Endothelial cell (in vitro differentiated cells): ENCODE data around the gene TWIST2. TPM values are rescaled to one million over a fixed set of nuclear protein-coding genes. Genes with fewer than 3 reads are reported as not detected.

Experiments
- DNase-seq: peaks from one replicate; pipeline ENCODE4 v3.0.0; 2021; ENCODE audit warnings: low spot score
- H3K27ac Mint-ChIP-seq: one replicate; pipeline ENCODE4 v1.8.0; 2021; ENCODE audit warnings: mixed read lengths, inconsistent platforms; ENCODE audit not compliant: unreplicated experiment
- H3K27me3 Mint-ChIP-seq: one replicate; pipeline ENCODE4 v1.8.0; 2021; ENCODE audit warnings: mild to moderate bottlenecking, moderate library complexity, mixed read lengths, inconsistent platforms; ENCODE audit not compliant: unreplicated experiment
- H3K36me3 Mint-ChIP-seq: one replicate; pipeline ENCODE4 v1.8.0; 2021; ENCODE audit warnings: mild to moderate bottlenecking, low read depth, mixed read lengths, inconsistent platforms; ENCODE audit not compliant: unreplicated experiment
- H3K4me1 Mint-ChIP-seq: one replicate; pipeline ENCODE4 v1.8.0; 2021; ENCODE audit warnings: mild to moderate bottlenecking, mixed read lengths, inconsistent platforms; ENCODE audit not compliant: unreplicated experiment
- H3K4me3 Mint-ChIP-seq: one replicate; pipeline ENCODE4 v1.8.0; 2021; ENCODE audit warnings: mild to moderate bottlenecking, mixed read lengths, inconsistent platforms; ENCODE audit not compliant: unreplicated experiment
- H3K9me3 Mint-ChIP-seq: one replicate; pipeline ENCODE4 v1.8.0; 2021; ENCODE audit warnings: mixed read lengths, inconsistent platforms; ENCODE audit not compliant: unreplicated experiment
- total RNA-seq: library from RNA; stranded (reverse); fragmentation: NEBNext Ultra II Directional; extraction: Animal tissue kit (Norgen Biotek cat#: 25700); gene quantifications from one replicate; pipeline ENCODE4 v1.2.1, GENCODE V29; 2021; ENCODE audit not compliant: unreplicated experiment
- TF ChIP-seq, protein P1 (sequence below): fragments of 200-600 bp; sonication (generic); IDR thresholded peaks from one replicate; pipeline ENCODE4 v1.5.0; 2021; ENCODE audit warnings: antibody characterized with exemption; ENCODE audit not compliant: unreplicated experiment

Gene TWIST2
- total RNA-seq, 1 donor from 2014 or later, result not detected

DNA sequence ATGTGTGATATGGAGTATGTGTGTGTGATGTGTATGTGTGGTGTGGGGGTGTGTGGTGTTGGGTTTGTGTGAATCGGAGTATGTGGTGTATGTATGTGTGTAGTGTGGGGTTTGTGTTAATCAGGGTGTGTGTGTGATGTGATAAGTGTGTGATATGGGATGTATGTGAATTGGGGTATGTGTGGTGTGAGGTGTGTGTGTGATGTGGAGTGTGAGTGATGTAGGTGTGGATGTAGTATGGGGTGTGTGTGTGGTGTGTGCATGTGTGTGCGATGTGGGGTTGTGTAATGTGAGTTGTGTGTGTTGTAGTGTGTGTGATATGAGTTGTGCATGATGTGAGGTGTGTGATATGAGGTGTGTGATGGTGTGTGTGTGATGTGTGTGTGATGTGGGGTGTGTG, 54.4 kb downstream of the TWIST2 start:
- H3K27me3 Mint-ChIP-seq, result peaks cover 7% of the 10 kb centered on the region
- no peaks in the 10 kb centered on the region for H3K9me3 Mint-ChIP-seq
- H3K36me3 Mint-ChIP-seq, result no peaks in the 10 kb centered on the region
- H3K27ac Mint-ChIP-seq, result no peak overlapping the region
- no peak for DNase-seq
- H3K4me1 Mint-ChIP-seq, result no peaks in the 10 kb centered on the region
- TF ChIP-seq, protein P1, sequence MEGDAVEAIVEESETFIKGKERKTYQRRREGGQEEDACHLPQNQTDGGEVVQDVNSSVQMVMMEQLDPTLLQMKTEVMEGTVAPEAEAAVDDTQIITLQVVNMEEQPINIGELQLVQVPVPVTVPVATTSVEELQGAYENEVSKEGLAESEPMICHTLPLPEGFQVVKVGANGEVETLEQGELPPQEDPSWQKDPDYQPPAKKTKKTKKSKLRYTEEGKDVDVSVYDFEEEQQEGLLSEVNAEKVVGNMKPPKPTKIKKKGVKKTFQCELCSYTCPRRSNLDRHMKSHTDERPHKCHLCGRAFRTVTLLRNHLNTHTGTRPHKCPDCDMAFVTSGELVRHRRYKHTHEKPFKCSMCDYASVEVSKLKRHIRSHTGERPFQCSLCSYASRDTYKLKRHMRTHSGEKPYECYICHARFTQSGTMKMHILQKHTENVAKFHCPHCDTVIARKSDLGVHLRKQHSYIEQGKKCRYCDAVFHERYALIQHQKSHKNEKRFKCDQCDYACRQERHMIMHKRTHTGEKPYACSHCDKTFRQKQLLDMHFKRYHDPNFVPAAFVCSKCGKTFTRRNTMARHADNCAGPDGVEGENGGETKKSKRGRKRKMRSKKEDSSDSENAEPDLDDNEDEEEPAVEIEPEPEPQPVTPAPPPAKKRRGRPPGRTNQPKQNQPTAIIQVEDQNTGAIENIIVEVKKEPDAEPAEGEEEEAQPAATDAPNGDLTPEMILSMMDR, result no peak
- H3K4me3 Mint-ChIP-seq, result no peak overlapping the region

DNA sequence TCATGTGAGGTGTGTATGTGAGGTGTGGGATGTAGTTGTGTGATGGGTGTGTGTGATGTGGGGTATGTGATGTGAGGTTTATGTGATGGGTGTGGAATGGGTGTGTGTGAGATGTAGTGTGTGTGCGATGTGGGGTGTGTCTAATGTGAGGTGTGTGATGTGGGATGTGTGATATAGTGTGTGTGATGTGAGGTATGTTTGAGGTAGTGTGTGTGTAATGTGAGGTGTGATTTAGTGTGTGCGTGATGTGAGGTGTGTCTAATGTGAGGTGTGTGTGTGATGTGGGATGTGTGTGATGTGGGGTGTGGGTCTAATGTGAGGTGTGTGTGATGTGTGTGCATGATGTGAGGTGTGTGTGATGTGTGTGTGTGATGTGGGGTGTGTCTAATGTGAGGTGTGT, 55.3 kb downstream of the TWIST2 start:
- Mint-ChIP-seq H3K27ac (no peak overlapping the region), H3K36me3 (no peaks in the 10 kb centered on the region), H3K4me1 (no peaks in the 10 kb centered on the region), H3K27me3 (peaks cover 7% of the 10 kb centered on the region), H3K4me3 (no peak overlapping the region), H3K9me3 (no peaks in the 10 kb centered on the region)
- TF ChIP-seq, protein P1, result no peak
- DNase-seq, result no peak

DNA sequence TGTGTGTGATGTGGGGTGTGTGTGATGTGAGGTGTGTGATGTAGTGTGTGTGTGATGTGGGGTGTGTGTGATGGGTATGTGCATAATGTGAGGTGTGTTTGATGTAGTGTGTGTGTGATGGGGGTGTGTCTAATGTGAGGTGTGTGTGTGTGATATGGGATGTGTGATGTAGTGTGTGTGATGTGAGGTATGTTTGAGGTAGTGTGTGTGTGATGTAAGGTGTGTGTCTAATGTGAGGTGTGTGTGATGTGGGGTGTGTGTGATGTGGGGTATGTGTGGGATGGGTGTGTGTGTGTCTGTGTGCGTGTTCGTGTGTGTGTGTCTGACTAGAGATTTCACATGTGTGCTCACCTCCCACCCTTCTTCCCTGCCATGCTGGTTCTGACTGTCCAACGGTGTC, 56.3 kb downstream of the TWIST2 start:
- H3K9me3 Mint-ChIP-seq, result no peaks in the 10 kb centered on the region
- no peaks in the 10 kb centered on the region for H3K4me1 Mint-ChIP-seq

DNA sequence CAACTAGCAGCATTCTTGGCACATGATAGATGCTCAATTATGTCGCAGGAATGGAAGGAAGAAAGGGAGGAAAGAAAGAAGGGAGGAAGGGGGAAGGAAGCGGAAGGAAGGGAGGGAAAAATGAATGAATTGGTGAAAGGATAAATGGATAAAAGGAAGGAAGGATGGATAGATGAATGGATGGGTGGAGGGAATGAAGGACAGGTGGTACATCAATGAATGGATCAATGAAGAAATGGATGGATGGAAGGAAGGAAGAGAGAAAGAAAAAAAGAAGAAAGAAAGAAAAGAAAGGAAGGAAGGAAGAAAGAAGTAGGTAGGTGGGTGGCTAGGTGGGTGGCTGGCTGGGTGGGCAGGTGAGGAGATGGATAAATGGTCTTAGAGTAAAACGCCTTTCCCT, 56.8 kb downstream of the TWIST2 start:
- Mint-ChIP-seq H3K27me3 (peaks cover 7% of the 10 kb centered on the region), H3K36me3 (no peaks in the 10 kb centered on the region), H3K9me3 (no peaks in the 10 kb centered on the region), H3K4me3 (no peak overlapping the region), H3K27ac (no peak overlapping the region), H3K4me1 (no peaks in the 10 kb centered on the region)
- DNase-seq, result no peak
- TF ChIP-seq, protein P1, result no peak

More for the DNA sequence above, 56.3 kb downstream of the TWIST2 start:
- no peaks in the 10 kb centered on the region for H3K36me3 Mint-ChIP-seq
- no peak overlapping the region for H3K27ac Mint-ChIP-seq
- H3K27me3 Mint-ChIP-seq, result peaks cover 7% of the 10 kb centered on the region
- H3K4me3 Mint-ChIP-seq, result no peak overlapping the region
- TF ChIP-seq, protein P1, result no peak
- DNase-seq, result no peak

- H3K9me3 Mint-ChIP-seq, result no peaks in the 10 kb centered on the region
- H3K4me3 Mint-ChIP-seq, result no peak overlapping the region
- TF ChIP-seq, protein P1, result no peak
- no peaks in the 10 kb centered on the region for H3K4me1 Mint-ChIP-seq
- DNase-seq, result no peak
- H3K27me3 Mint-ChIP-seq, result peaks cover 7% of the 10 kb centered on the region
- H3K27ac Mint-ChIP-seq, result no peak overlapping the region
- no peaks in the 10 kb centered on the region for H3K36me3 Mint-ChIP-seq
Measured at GRCh38 chr2:238905224-238905623, 57.3 kb downstream of the TWIST2 start.
